ENCODE data around the gene PALLD. TPM values are rescaled to one million over a fixed set of nuclear protein-coding genes. Genes with fewer than 3 reads are reported as not detected.

PALLD gene
- total RNA-seq, 1 donor from 2014 or later: 69.2 TPM

- FAIRE-seq: peak; percentile 40
- TF ChIP-seq CTCF (IDR thresholded peaks at IDR 0.05; ENCODE audit: insufficient read depth, low read length, severe bottlenecking): no peak
- DNase-seq (ENCODE audit: low read depth): no peak
- Histone ChIP-seq H3K4me3 (ENCODE audit: low read depth, low read length) (no peak overlapping the region), H3K27me3 (ENCODE audit: control insufficient read depth, insufficient read depth, low read length) (no peaks in the 10 kb centered on the region), H3K36me3 (ENCODE audit: control insufficient read depth, insufficient read depth, low read length) (no peaks in the 10 kb centered on the region)
These were observed 114.2 kb downstream of the PALLD start for GRCh38 chr4:168610911-168611530.

GRCh38 chr4:168612450-168613135, 115.7 kb downstream of the PALLD start:
- Histone ChIP-seq H3K27me3 (ENCODE audit: control insufficient read depth, insufficient read depth, low read length) (no peaks in the 10 kb centered on the region), H3K36me3 (ENCODE audit: control insufficient read depth, insufficient read depth, low read length) (no peaks in the 10 kb centered on the region), H3K4me3 (ENCODE audit: low read depth, low read length) (no peak overlapping the region)
- peak; percentile 75 for DNase-seq (ENCODE audit: low read depth)
- no peak for FAIRE-seq
- no peak for TF ChIP-seq CTCF (IDR thresholded peaks at IDR 0.05; ENCODE audit: insufficient read depth, low read length, severe bottlenecking)

DNA sequence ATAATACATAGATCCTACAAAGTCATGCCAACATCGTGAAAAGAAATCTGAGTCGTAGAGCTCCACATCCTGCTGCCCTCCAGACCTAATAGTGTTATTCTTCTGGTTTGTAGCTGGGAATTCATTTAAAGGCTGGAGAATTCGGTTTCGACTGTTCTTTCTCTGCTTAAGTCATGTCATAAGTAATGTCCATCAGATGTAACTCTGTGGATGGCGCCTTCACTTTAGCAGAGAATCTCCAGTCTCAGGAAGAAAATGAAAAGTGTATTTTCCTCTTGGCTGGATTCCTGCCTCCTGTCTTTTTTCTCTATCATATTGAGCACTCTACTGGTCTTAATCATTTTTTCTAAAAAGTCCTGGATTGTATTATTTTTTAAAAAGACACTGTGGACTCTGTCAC, 117.0 kb downstream of the PALLD start:
- Histone ChIP-seq H3K4me3 (ENCODE audit: low read depth, low read length) (no peak overlapping the region), H3K36me3 (ENCODE audit: control insufficient read depth, insufficient read depth, low read length) (no peaks in the 10 kb centered on the region), H3K27me3 (ENCODE audit: control insufficient read depth, insufficient read depth, low read length) (no peaks in the 10 kb centered on the region)
- DNase-seq (ENCODE audit: low read depth) (no peak), FAIRE-seq (no peak)
- TF ChIP-seq CTCF (IDR thresholded peaks at IDR 0.05; ENCODE audit: insufficient read depth, low read length, severe bottlenecking): no peak

DNA sequence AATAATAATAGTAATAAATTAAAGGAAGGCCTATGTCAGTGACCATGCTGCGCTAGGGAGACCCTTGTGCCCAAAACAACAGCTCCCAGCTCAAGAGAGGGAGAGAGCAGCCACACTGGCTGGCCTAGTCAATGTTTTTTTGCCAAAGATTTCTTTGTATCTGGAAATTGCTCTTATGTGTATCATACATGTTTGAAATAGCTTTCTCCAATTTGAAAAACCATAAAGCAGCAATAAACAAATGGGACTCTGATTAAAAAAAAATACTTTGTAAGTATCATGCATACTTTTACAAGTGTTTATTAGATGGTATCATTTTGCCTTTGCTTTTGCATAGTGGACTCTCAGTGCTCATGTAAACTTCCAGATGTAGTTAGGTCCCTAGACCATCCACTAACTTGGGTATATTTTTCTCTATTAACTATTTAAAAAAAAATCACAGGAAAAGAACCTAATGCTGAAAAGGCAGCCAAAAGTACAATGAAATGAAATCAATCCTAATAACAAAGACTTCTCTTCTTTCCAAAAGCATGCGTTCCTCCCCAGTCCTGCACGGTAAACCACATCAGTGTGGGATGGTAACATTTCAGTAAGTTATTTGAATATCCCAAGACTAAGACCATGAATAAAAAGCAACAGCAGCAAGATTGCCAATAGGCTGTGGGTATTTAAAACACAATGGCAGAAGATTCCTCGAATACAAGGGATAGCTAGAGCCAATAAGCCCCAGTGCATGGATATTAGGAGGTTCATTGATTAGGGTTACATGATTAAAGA, 117.6 kb downstream of the PALLD start:
- Histone ChIP-seq H3K27me3 (ENCODE audit: control insufficient read depth, insufficient read depth, low read length) (no peaks in the 10 kb centered on the region), H3K4me3 (ENCODE audit: low read depth, low read length) (no peak overlapping the region), H3K36me3 (ENCODE audit: control insufficient read depth, insufficient read depth, low read length) (no peaks in the 10 kb centered on the region)
- no peak for TF ChIP-seq CTCF (IDR thresholded peaks at IDR 0.05; ENCODE audit: insufficient read depth, low read length, severe bottlenecking)
- no peak for FAIRE-seq
- DNase-seq (ENCODE audit: low read depth): no peak

- no peak for TF ChIP-seq CTCF (IDR thresholded peaks at IDR 0.05; ENCODE audit: insufficient read depth, low read length, severe bottlenecking)
- no peak for DNase-seq (ENCODE audit: low read depth)
- FAIRE-seq: no peak
- Histone ChIP-seq H3K4me3 (ENCODE audit: low read depth, low read length) (no peak overlapping the region), H3K36me3 (ENCODE audit: control insufficient read depth, insufficient read depth, low read length) (no peaks in the 10 kb centered on the region), H3K27me3 (ENCODE audit: control insufficient read depth, insufficient read depth, low read length) (no peaks in the 10 kb centered on the region)
These were observed 118.6 kb downstream of the PALLD start for GRCh38 chr4:168615294-168616065.
